K562 (cell line): ENCODE measurements around the gene ITGB2. TPM values are rescaled to one million over a fixed set of nuclear protein-coding genes. Genes with fewer than 3 reads are reported as not detected.

Experiments
- ARID1B ChIP-seq: fragments of 450-650 bp; IDR thresholded peaks from 2 replicates; pipeline ENCODE4 v1.6.1; 2016; ENCODE audit warnings: antibody characterized with exemption, mild to moderate bottlenecking, inconsistent platforms
- DPF2 ChIP-seq: fragments of 450-650 bp; IDR thresholded peaks from 2 replicates; pipeline ENCODE4 v1.6.1; 2016
- ELF2 ChIP-seq: fragments of 250-450 bp; sonication (Bioruptor Pico); IDR thresholded peaks from 2 replicates; pipeline ENCODE4 v1.5.0; 2021; ENCODE audit warnings: mild to moderate bottlenecking
- NBN ChIP-seq: fragments of 450-650 bp; IDR thresholded peaks from 2 replicates; pipeline ENCODE4 v1.6.1; 2016; ENCODE audit warnings: low read depth, mild to moderate bottlenecking
- NFE2L1 ChIP-seq: fragments of 450-650 bp; IDR thresholded peaks from 2 replicates; pipeline ENCODE4 v1.6.1; 2016; ENCODE audit warnings: missing genetic modification characterization, low read depth, mild to moderate bottlenecking, missing compliant biosample characterization, moderate library complexity, borderline replicate concordance
- NONO ChIP-seq, 2 experiments: fragments of 200-400 bp in 1 of 2; fragments of 450-650 bp in 1 of 2; formaldehyde crosslinking in 1 of 2; IDR thresholded peaks; 2 replicates each; pipeline ENCODE4 v1.6.1; 2017; ENCODE audit warnings: low read depth in 2 of 2, mild to moderate bottlenecking in 2 of 2, moderate library complexity in 2 of 2, low read length in 1 of 2
- RBM25 ChIP-seq: fragments of 200-400 bp; formaldehyde crosslinking; IDR thresholded peaks from 2 replicates; pipeline ENCODE4 v1.6.1; 2018; ENCODE audit warnings: low read length, low read depth, moderate library complexity; ENCODE audit not compliant: severe bottlenecking
- TAF15 ChIP-seq: fragments of 200-400 bp; formaldehyde crosslinking; IDR thresholded peaks from 2 replicates; pipeline ENCODE4 v1.6.1; 2017; ENCODE audit warnings: mild to moderate bottlenecking, low read depth, low read length, moderate library complexity
- ZKSCAN3 ChIP-seq: fragments of 250-450 bp; sonication (Bioruptor Pico); IDR thresholded peaks from 2 replicates; pipeline ENCODE4 v1.4.0; 2020
- ZNF384 ChIP-seq: IDR thresholded peaks from 2 replicates; pipeline ENCODE4 v1.6.1; 2012; ENCODE audit warnings: low read depth, low read length, improper control_type of control experiment
- ZNF395 ChIP-seq: fragments of 200-800 bp; sonication (Bioruptor generic); IDR thresholded peaks from 2 replicates; pipeline ENCODE4 v1.6.1; 2017; ENCODE audit warnings: missing genetic modification characterization, missing compliant biosample characterization
- ZNF407 ChIP-seq: fragments of 450-650 bp; IDR thresholded peaks from 2 replicates; pipeline ENCODE4 v1.6.1; 2016; ENCODE audit warnings: low read depth
- polyA plus RNA-seq, 8 experiments: library from polyadenylated mRNA; depleted of rRNA in 4 of 8; stranded (reverse) in 5 of 8; unstranded in 3 of 8; fragments of >200 nt; fragmentation: Nextera tagmentation in 2 of 8; fragmentation: Illumina TruSeq in 1 of 8; extraction: Ambion mirVana in 2 of 8; extraction: Trizol in 1 of 8; gene quantifications; 2 replicates each; pipeline versions ENCODE4 v1.2.1 to v1.2.3, GENCODE V29; 2011 to 2014; ENCODE audit warnings: inconsistent platforms in 1 of 8, missing spikeins in 1 of 8
- total RNA-seq, 7 experiments: library from RNA; depleted of rRNA in 6 of 7; stranded (reverse); fragments of >200 nt in 6 of 7; fragmentation: Illumina TruSeq in 2 of 7; extraction: Trizol in 2 of 7; gene quantifications; 2 replicates each; pipeline versions ENCODE4 v1.2.1 to v1.2.3, GENCODE V29; 2011 to 2021; ENCODE audit warnings: low replicate concordance in 1 of 7
- TF ChIP-seq, protein P1 (sequence below): fragments of 200-800 bp; sonication (Bioruptor generic); IDR thresholded peaks from 2 replicates; pipeline ENCODE4 v1.6.1; 2017; ENCODE audit warnings: missing genetic modification characterization, missing compliant biosample characterization
- TF ChIP-seq, protein P2 (sequence below): fragments of 450-650 bp; IDR thresholded peaks from 2 replicates; pipeline ENCODE4 v1.6.1; 2016; ENCODE audit warnings: borderline replicate concordance

Gene ITGB2
- total and polyA plus RNA-seq, 9 of the 15 experiments (the other 6 are each of a cell fraction or from before 2014, with no cell fraction given): 0.07 to 1.3 (median 0.51) TPM; not detected in 2

GRCh38 chr21:44854664-44855446, 65.8 kb downstream of the ITGB2 start (continued):
- TF ChIP-seq, protein P1, sequence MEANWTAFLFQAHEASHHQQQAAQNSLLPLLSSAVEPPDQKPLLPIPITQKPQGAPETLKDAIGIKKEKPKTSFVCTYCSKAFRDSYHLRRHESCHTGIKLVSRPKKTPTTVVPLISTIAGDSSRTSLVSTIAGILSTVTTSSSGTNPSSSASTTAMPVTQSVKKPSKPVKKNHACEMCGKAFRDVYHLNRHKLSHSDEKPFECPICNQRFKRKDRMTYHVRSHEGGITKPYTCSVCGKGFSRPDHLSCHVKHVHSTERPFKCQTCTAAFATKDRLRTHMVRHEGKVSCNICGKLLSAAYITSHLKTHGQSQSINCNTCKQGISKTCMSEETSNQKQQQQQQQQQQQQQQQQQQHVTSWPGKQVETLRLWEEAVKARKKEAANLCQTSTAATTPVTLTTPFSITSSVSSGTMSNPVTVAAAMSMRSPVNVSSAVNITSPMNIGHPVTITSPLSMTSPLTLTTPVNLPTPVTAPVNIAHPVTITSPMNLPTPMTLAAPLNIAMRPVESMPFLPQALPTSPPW: peak; percentile 84
- no peak for TF ChIP-seq ZNF407
- TF ChIP-seq ZNF395: peak; percentile 99
- TF ChIP-seq RBM25: no peak
- peak; percentile 97 for TF ChIP-seq NBN
- TF ChIP-seq ZNF384: peak; percentile 35
- TF ChIP-seq NFE2L1 (tag): no peak
- peak; percentile 97 for TF ChIP-seq DPF2
- no peak for TF ChIP-seq ZKSCAN3
- TF ChIP-seq TAF15: no peak
- peak; percentile 99 for TF ChIP-seq ARID1B
- no peak for TF ChIP-seq ELF2 (CRISPR knock-in tag)
- peak in 1 of 2 experiments; percentile 69; a peak in 2 of 4 replicates for TF ChIP-seq NONO (IDR thresholded peaks at IDR 0.05; ENCODE audit: low read depth in 2 of 2, low read length in 1 of 2)
- TF ChIP-seq, protein P2, sequence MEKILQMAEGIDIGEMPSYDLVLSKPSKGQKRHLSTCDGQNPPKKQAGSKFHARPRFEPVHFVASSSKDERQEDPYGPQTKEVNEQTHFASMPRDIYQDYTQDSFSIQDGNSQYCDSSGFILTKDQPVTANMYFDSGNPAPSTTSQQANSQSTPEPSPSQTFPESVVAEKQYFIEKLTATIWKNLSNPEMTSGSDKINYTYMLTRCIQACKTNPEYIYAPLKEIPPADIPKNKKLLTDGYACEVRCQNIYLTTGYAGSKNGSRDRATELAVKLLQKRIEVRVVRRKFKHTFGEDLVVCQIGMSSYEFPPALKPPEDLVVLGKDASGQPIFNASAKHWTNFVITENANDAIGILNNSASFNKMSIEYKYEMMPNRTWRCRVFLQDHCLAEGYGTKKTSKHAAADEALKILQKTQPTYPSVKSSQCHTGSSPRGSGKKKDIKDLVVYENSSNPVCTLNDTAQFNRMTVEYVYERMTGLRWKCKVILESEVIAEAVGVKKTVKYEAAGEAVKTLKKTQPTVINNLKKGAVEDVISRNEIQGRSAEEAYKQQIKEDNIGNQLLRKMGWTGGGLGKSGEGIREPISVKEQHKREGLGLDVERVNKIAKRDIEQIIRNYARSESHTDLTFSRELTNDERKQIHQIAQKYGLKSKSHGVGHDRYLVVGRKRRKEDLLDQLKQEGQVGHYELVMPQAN: peak; percentile 55; the same call in 1 of the 2 replicates
